Transverse colon (tissue), 4 donors: Measurements from ENCODE around the gene TEX55.
"Not testable (repeated sequence)": the region's sequence is repeated elsewhere in the genome, so short reads cannot be mapped to it uniquely, and the experiment has no call there.

Experiments
- CTCF ChIP-seq, 5 experiments: fragments of 200-600 bp in 3 of 5; fragments of 450-650 bp in 2 of 5; sonication (generic) in 3 of 5; IDR thresholded peaks; 1 replicate in 2 of 5; 2 replicates in 3 of 5; pipeline ENCODE4 v1.5.1; 2016 to 2017; ENCODE audit warnings: antibody characterized with exemption in 5 of 5, inconsistent platforms in 3 of 5, mild to moderate bottlenecking in 2 of 5, moderate library complexity in 1 of 5
- POLR2A ChIP-seq: fragments of 450-650 bp; IDR thresholded peaks from one replicate; pipeline ENCODE4 v1.6.1; 2016; ENCODE audit warnings: antibody characterized with exemption, mild to moderate bottlenecking, moderate library complexity
- POLR2AphosphoS5 ChIP-seq, 3 donors: sonication (generic); formaldehyde crosslinking; IDR thresholded peaks; one replicate each; pipeline ENCODE4 v1.6.1; 2016; ENCODE audit warnings: antibody characterized with exemption in 3 of 3

GRCh38 chr3:119118330-119118729, 27.6 kb upstream of the TEX55 start:
- not testable (repeated sequence) for TF ChIP-seq CTCF (IDR thresholded peaks at IDR 0.05); POLR2A; POLR2AphosphoS5 (IDR thresholded peaks at IDR 0.05)
